ENCODE data around the gene CERCAM.

The CERCAM gene

GRCh38 chr9:128420651-128421481 lies at the start of gene CERCAM:
Gene CERCAM, plus strand, starts transcription at chr9:128420857. Its CDS starts 21 bp downstream, at chr9:128420878.
- Histone ChIP-seq H3K9me3 (ENCODE audit: low read depth, low read length) (no peaks in the 10 kb centered on the region), H3K9ac (ENCODE audit: insufficient read length) (no peak within 1 kb of the TSS), H3K4me3 (peak within 1 kb of the TSS; percentile 76), H3K36me3 (ENCODE audit: insufficient read depth, low read length) (no peaks in the 10 kb centered on the region), H3K27ac (0 out of 2 replicates have a peak within 1 kb of the TSS, but pooled peaks have one; percentile 60)
- TF ChIP-seq EZH2 (IDR thresholded peaks at IDR 0.05): no peak
- no peak for TF ChIP-seq POLR2AphosphoS5 (IDR thresholded peaks at IDR 0.05; ENCODE audit: borderline replicate concordance, low read depth, low read length)
- TF ChIP-seq FOXP2 (optimal IDR thresholded peaks at IDR 0.05; ENCODE audit: control extremely low read depth, extremely low read length, insufficient read depth): no peak
- DNase-seq (ENCODE audit: low read depth, low spot score): no peak

GRCh38 chr9:128371630-128372117 lies 49.0 kb upstream of the CERCAM start:
- TF ChIP-seq FOXP2 (optimal IDR thresholded peaks at IDR 0.05; ENCODE audit: control extremely low read depth, extremely low read length, insufficient read depth) (no peak), POLR2AphosphoS5 (IDR thresholded peaks at IDR 0.05; ENCODE audit: borderline replicate concordance, low read depth, low read length) (no peak), EZH2 (IDR thresholded peaks at IDR 0.05) (no peak)
- DNase-seq (ENCODE audit: low read depth, low spot score): no peak
- Histone ChIP-seq H3K27ac (peak overlapping the region; percentile 38; the same call in 1 of the 2 replicates), H3K9me3 (ENCODE audit: low read depth, low read length) (no peaks in the 10 kb centered on the region), H3K4me3 (peak overlapping the region; percentile 97), H3K36me3 (ENCODE audit: insufficient read depth, low read length) (no peaks in the 10 kb centered on the region), H3K9ac (ENCODE audit: insufficient read length) (peak overlapping the region; percentile 93)

- Histone ChIP-seq H3K36me3 (ENCODE audit: insufficient read depth, low read length) (no peaks in the 10 kb centered on the region), H3K4me3 (peak overlapping the region; percentile 97), H3K27ac (no peak overlapping the region), H3K9ac (ENCODE audit: insufficient read length) (peak overlapping the region; percentile 93), H3K9me3 (ENCODE audit: low read depth, low read length) (no peaks in the 10 kb centered on the region)
- TF ChIP-seq EZH2 (IDR thresholded peaks at IDR 0.05) (no peak), FOXP2 (optimal IDR thresholded peaks at IDR 0.05; ENCODE audit: control extremely low read depth, extremely low read length, insufficient read depth) (no peak), POLR2AphosphoS5 (IDR thresholded peaks at IDR 0.05; ENCODE audit: borderline replicate concordance, low read depth, low read length) (no peak)
- DNase-seq (ENCODE audit: low read depth, low spot score): no peak
These were observed 48.4 kb upstream of the CERCAM start for GRCh38 chr9:128372188-128372641.

GRCh38 chr9:128372784-128373183 lies 47.9 kb upstream of the CERCAM start:
- no peak overlapping the region for H3K27ac ChIP-seq
- H3K9me3 ChIP-seq (ENCODE audit: low read depth, low read length): no peaks in the 10 kb centered on the region
- TF ChIP-seq POLR2AphosphoS5 (IDR thresholded peaks at IDR 0.05; ENCODE audit: borderline replicate concordance, low read depth, low read length): no peak
- TF ChIP-seq EZH2 (IDR thresholded peaks at IDR 0.05): no peak
- TF ChIP-seq FOXP2 (optimal IDR thresholded peaks at IDR 0.05; ENCODE audit: control extremely low read depth, extremely low read length, insufficient read depth): no peak
- H3K9ac ChIP-seq (ENCODE audit: insufficient read length): no peak overlapping the region
- no peaks in the 10 kb centered on the region; the same call in 1 of the 2 replicates for H3K36me3 ChIP-seq (ENCODE audit: insufficient read depth, low read length)
- no peak overlapping the region for H3K4me3 ChIP-seq
- DNase-seq (ENCODE audit: low read depth, low spot score): no peak

GRCh38 chr9:128374221-128374675 lies 46.4 kb upstream of the CERCAM start:
- Histone ChIP-seq H3K27ac (no peak overlapping the region), H3K36me3 (ENCODE audit: insufficient read depth, low read length) (no peaks in the 10 kb centered on the region; the same call in 1 of the 2 replicates), H3K9me3 (ENCODE audit: low read depth, low read length) (no peaks in the 10 kb centered on the region), H3K4me3 (no peak overlapping the region), H3K9ac (ENCODE audit: insufficient read length) (no peak overlapping the region)
- TF ChIP-seq FOXP2 (optimal IDR thresholded peaks at IDR 0.05; ENCODE audit: control extremely low read depth, extremely low read length, insufficient read depth) (no peak), POLR2AphosphoS5 (IDR thresholded peaks at IDR 0.05; ENCODE audit: borderline replicate concordance, low read depth, low read length) (no peak), EZH2 (IDR thresholded peaks at IDR 0.05) (no peak)
- DNase-seq (ENCODE audit: low read depth, low spot score): no peak

- TF ChIP-seq EZH2 (IDR thresholded peaks at IDR 0.05) (no peak), FOXP2 (optimal IDR thresholded peaks at IDR 0.05; ENCODE audit: control extremely low read depth, extremely low read length, insufficient read depth) (no peak), POLR2AphosphoS5 (IDR thresholded peaks at IDR 0.05; ENCODE audit: borderline replicate concordance, low read depth, low read length) (no peak)
- Histone ChIP-seq H3K9ac (ENCODE audit: insufficient read length) (no peak overlapping the region), H3K36me3 (ENCODE audit: insufficient read depth, low read length) (no peaks in the 10 kb centered on the region; the same call in 1 of the 2 replicates), H3K4me3 (no peak overlapping the region), H3K9me3 (ENCODE audit: low read depth, low read length) (no peaks in the 10 kb centered on the region), H3K27ac (no peak overlapping the region)
- DNase-seq (ENCODE audit: low read depth, low spot score): no peak
These were observed 44.8 kb upstream of the CERCAM start for GRCh38 chr9:128375865-128376264.

- Histone ChIP-seq H3K36me3 (ENCODE audit: insufficient read depth, low read length) (peaks cover under 1% of the 10 kb centered on the region; the same call in 1 of the 2 replicates), H3K9ac (ENCODE audit: insufficient read length) (no peak overlapping the region), H3K9me3 (ENCODE audit: low read depth, low read length) (no peaks in the 10 kb centered on the region), H3K27ac (peak overlapping the region; percentile 42; the same call in 1 of the 2 replicates), H3K4me3 (no peak overlapping the region)
- no peak for DNase-seq (ENCODE audit: low read depth, low spot score)
- no peak for TF ChIP-seq EZH2 (IDR thresholded peaks at IDR 0.05)
- no peak for TF ChIP-seq FOXP2 (optimal IDR thresholded peaks at IDR 0.05; ENCODE audit: control extremely low read depth, extremely low read length, insufficient read depth)
- TF ChIP-seq POLR2AphosphoS5 (IDR thresholded peaks at IDR 0.05; ENCODE audit: borderline replicate concordance, low read depth, low read length): no peak
These were observed 38.4 kb upstream of the CERCAM start for GRCh38 chr9:128382261-128382660.

Data from SK-N-MC (cell line).